HCT116 (cell line): ENCODE data around the gene ARHGAP21. TPM values are rescaled to one million over a fixed set of nuclear protein-coding genes. Genes with fewer than 3 reads are reported as not detected.

Experiments used
- ATAC-seq: fragments of 200-7000 bp; cut with Tn5 transposase; 2 replicates; pipeline ENCODE4 v1.9.1; 2020; ENCODE audit warnings: mild to moderate bottlenecking, moderate library complexity
- BruUV-seq: library from RNA; stranded (reverse); fragments of 400-500 nt; replicated peaks from 2 replicates; lab custom pipeline; 2021; lab: Mats Ljungman, UMichigan
- CTCF ChIA-PET: fragments of 300-600 bp; sonication (Branson Sonifier 250); formaldehyde crosslinking; loops from one replicate; lab custom pipeline; 2021; ENCODE audit warnings: antibody characterized with exemption; lab: Charles Lee
- POLR2A ChIA-PET: fragments of 300-600, 350-600 bp; sonication (Branson Sonifier 250); formaldehyde crosslinking; loops from one replicate; lab custom pipeline; 2021; ENCODE audit warnings: antibody characterized with exemption; lab: Charles Lee
- RAD21 ChIA-PET, 2 experiments: fragments of 300-600 bp; sonication (Branson Sonifier 250); formaldehyde crosslinking; loops; one replicate each; lab custom pipeline; 2023; ENCODE audit warnings: low total read pairs in 2 of 2; ENCODE audit not compliant: uncharacterized antibody in 2 of 2, unreplicated experiment in 2 of 2, low non-redundant PET in 1 of 2; lab: Charles Lee
- DNase-seq: peaks from one replicate; pipeline ENCODE4 v3.0.0-alpha.2; 2010; ENCODE audit warnings: low read depth, low spot score
- H2AFZ ChIP-seq: fragments of 200-600 bp; shearing (Covaris generic), sonication (generic); 2 replicates; pipeline ENCODE4 v1.6.1; 2017; ENCODE audit warnings: low read depth, mixed run types, mixed read lengths, antibody characterized with exemption, low read length; ENCODE audit not compliant: poor library complexity, severe bottlenecking
- H3K27ac ChIP-seq: 2 replicates; pipeline ENCODE4 v1.5.1; 2012; ENCODE audit warnings: low read depth, low read length
- H3K27me3 ChIP-seq: fragments of 200-600 bp; sonication (generic); 2 replicates; pipeline ENCODE4 v1.6.1; 2016; ENCODE audit warnings: mixed run types, low read length, mixed read lengths; ENCODE audit not compliant: insufficient read depth
- H3K36me3 ChIP-seq, 2 experiments: fragments of 200-500 bp in 1 of 2; fragments of 200-600 bp in 1 of 2; sonication (Bioruptor generic) in 1 of 2; sonication (generic) in 1 of 2; 2 replicates each; pipeline versions ENCODE4 v1.5.1 to v1.6.1; 2014 to 2016; ENCODE audit warnings: low read length in 2 of 2, inconsistent platforms in 1 of 2, mixed read lengths in 1 of 2, mixed run types in 1 of 2; ENCODE audit not compliant: insufficient read depth in 2 of 2, control insufficient read depth in 1 of 2
- H3K4me1 ChIP-seq, 2 experiments: fragments of 200-600 bp in 1 of 2; sonication (generic) in 1 of 2; 2 replicates each; pipeline versions ENCODE4 v1.5.1 to v1.6.1; 2012 to 2017; ENCODE audit warnings: low read length in 2 of 2, inconsistent platforms in 1 of 2, mild to moderate bottlenecking in 1 of 2, mixed read lengths in 1 of 2, mixed run types in 1 of 2, moderate library complexity in 1 of 2; ENCODE audit not compliant: insufficient read depth in 2 of 2, control insufficient read depth in 1 of 2
- H3K4me2 ChIP-seq: fragments of 200-600 bp; sonication (generic); 2 replicates; pipeline ENCODE4 v1.6.1; 2017; ENCODE audit warnings: mixed run types, low read length, mixed read lengths
- H3K4me3 ChIP-seq, 2 experiments: fragments of 200-600 bp in 1 of 2; sonication (generic) in 1 of 2; replicated peaks in 1 of 2; 2 replicates each; pipeline ENCODE4 v1.5.1; 2011 to 2016; ENCODE audit warnings: low read length in 2 of 2, control low read depth in 1 of 2, low read depth in 1 of 2, mild to moderate bottlenecking in 1 of 2, mixed read lengths in 1 of 2, mixed run types in 1 of 2
- H3K79me2 ChIP-seq: fragments of 200-600 bp; sonication (generic); 2 replicates; pipeline ENCODE4 v1.6.1; 2017; ENCODE audit warnings: mild to moderate bottlenecking, mixed run types, low read length, moderate library complexity, mixed read lengths; ENCODE audit not compliant: insufficient read depth
- H3K9ac ChIP-seq: fragments of 200-600 bp; sonication (generic); 2 replicates; pipeline ENCODE4 v1.6.1; 2016; ENCODE audit warnings: low read length, mixed read lengths
- H3K9me2 ChIP-seq: fragments of 200-600 bp; sonication (generic), shearing (Covaris generic); 2 replicates; pipeline ENCODE4 v1.6.1; 2017; ENCODE audit warnings: mixed run types, mild to moderate bottlenecking, moderate library complexity; ENCODE audit not compliant: insufficient read depth
- H3K9me3 ChIP-seq, 2 experiments: fragments of 200-500 bp in 1 of 2; fragments of 200-600 bp in 1 of 2; sonication (Bioruptor generic) in 1 of 2; sonication (generic) in 1 of 2; 2 replicates each; pipeline ENCODE4 v1.6.1; 2014 to 2017; ENCODE audit warnings: low read length in 2 of 2, mixed read lengths in 2 of 2, inconsistent platforms in 1 of 2, low read depth in 1 of 2, mild to moderate bottlenecking in 1 of 2, mixed run types in 1 of 2, moderate library complexity in 1 of 2; ENCODE audit not compliant: control insufficient read depth in 1 of 2, insufficient read depth in 1 of 2
- H4K20me1 ChIP-seq: fragments of 200-600 bp; sonication (generic), shearing (Covaris generic); 2 replicates; pipeline ENCODE4 v1.6.1; 2017; ENCODE audit warnings: mixed run types, mild to moderate bottlenecking, moderate library complexity; ENCODE audit not compliant: insufficient read depth
- CBX3 ChIP-seq: IDR thresholded peaks from 2 replicates; pipeline ENCODE4 v1.6.1; 2012; ENCODE audit warnings: low read depth
- EGR1 ChIP-seq: IDR thresholded peaks from 2 replicates; pipeline ENCODE4 v1.6.1; 2012; ENCODE audit warnings: low read depth
- ELF1 ChIP-seq: IDR thresholded peaks from 2 replicates; pipeline ENCODE4 v1.6.1; 2012; ENCODE audit warnings: low read depth, borderline replicate concordance
- EZH2 ChIP-seq: fragments of 200-600 bp; sonication (generic); IDR thresholded peaks from 2 replicates; pipeline ENCODE4 v1.6.1; 2017; ENCODE audit warnings: antibody characterized with exemption, mixed run types
- POLR2AphosphoS5 ChIP-seq: IDR thresholded peaks from 2 replicates; pipeline ENCODE4 v1.6.1; 2011; ENCODE audit warnings: mild to moderate bottlenecking, low read depth, low read length, moderate library complexity
- SP1 ChIP-seq: IDR thresholded peaks from 2 replicates; pipeline ENCODE4 v1.6.1; 2012; ENCODE audit warnings: low read depth
- TCF7L2 ChIP-seq: IDR thresholded peaks from 2 replicates; pipeline ENCODE4 v1.7.0; 2011; ENCODE audit warnings: borderline replicate concordance, inconsistent platforms; ENCODE audit not compliant: insufficient read depth, insufficient read length; ENCODE audit errors: extremely low read depth
- YY1 ChIP-seq: IDR thresholded peaks from 2 replicates; pipeline ENCODE4 v1.6.1; 2011; ENCODE audit warnings: low read length, low read depth, moderate library complexity, mild to moderate bottlenecking; ENCODE audit not compliant: insufficient replicate concordance; ENCODE audit errors: extremely low read depth
- ZBTB33 ChIP-seq: IDR thresholded peaks from 2 replicates; pipeline ENCODE4 v1.6.1; 2011; ENCODE audit warnings: mild to moderate bottlenecking, low read length, moderate library complexity; ENCODE audit not compliant: insufficient replicate concordance; ENCODE audit errors: extremely low read depth
- intact Hi-C: fragments of 100-400 bp; cut with micrococcal nuclease; formaldehyde crosslinking; loops from 2 replicates; pipeline ENCODE4 v1.10.0; 2022
- total RNA-seq: library from RNA; stranded (reverse); gene quantifications from one replicate; pipeline ENCODE4 v1.2.1, GENCODE V29; 2021; ENCODE audit not compliant: unreplicated experiment

ARHGAP21 gene
- total RNA-seq, 1 experiment from 2014 or later, result 47.7 TPM

- TF ChIP-seq ZBTB33 (no peak), CBX3 (no peak), YY1 (no peak), EZH2 (no peak), TCF7L2 (no peak), EGR1 (no peak)
These were observed 44.9 kb downstream of the ARHGAP21 start (continued) for GRCh38 chr10:24678757-24679156.

- no peak for TF ChIP-seq SP1
- TF ChIP-seq ELF1, result no peak
- no peak for TF ChIP-seq POLR2AphosphoS5
- TF ChIP-seq, all 23 proteins: peak for 0
- POLR2A ChIA-PET, result no interaction called here
These were observed 48.6 kb downstream of the ARHGAP21 start for GRCh38 chr10:24674892-24675632.

More at GRCh38 chr10:24674892-24675632, 48.6 kb downstream of the ARHGAP21 start:
- no peak overlapping the region for H3K4me3 ChIP-seq
- no TSS peak for BruUV-seq
- no peak overlapping the region for H3K27ac ChIP-seq
- H3K4me2 ChIP-seq, result no peak overlapping the region
- H3K79me2 ChIP-seq, result peaks cover 43% of the 10 kb centered on the region
- ChIA-PET CTCF (no interaction called here), RAD21 (no interaction called here)
- no peaks in the 10 kb centered on the region for H3K36me3 ChIP-seq
- DNase-seq (no peak), ATAC-seq (no peak)
- intact Hi-C loops, result no loop called here
- no peaks in the 10 kb centered on the region for H3K4me1 ChIP-seq
- no peak overlapping the region for H3K9ac ChIP-seq
- H3K27me3 ChIP-seq, result no peaks in the 10 kb centered on the region
- H3K9me3 ChIP-seq, result no peaks in the 10 kb centered on the region
- no peaks in the 10 kb centered on the region for H3K9me2 ChIP-seq
- H2AFZ ChIP-seq, result no peak overlapping the region
- H4K20me1 ChIP-seq, result no peaks in the 10 kb centered on the region
